ENCODE measurements around the gene BPTF. TPM values are rescaled to one million over a fixed set of nuclear protein-coding genes. Genes with fewer than 3 reads are reported as not detected.

BPTF gene
- total RNA-seq, 1 donor from 2014 or later: 129 TPM

GRCh38 chr17:67912088-67912487 is 86.8 kb downstream of the BPTF start:
- H3K36me3 ChIP-seq: peaks cover 46% of the 10 kb centered on the region
- no peak overlapping the region for H2AFZ ChIP-seq (replicated peaks)
- peaks cover 34% of the 10 kb centered on the region for H3K79me2 ChIP-seq (ENCODE audit: low read depth)
- no peaks in the 10 kb centered on the region for H3K27me3 ChIP-seq
- peaks cover 11% of the 10 kb centered on the region for H4K20me1 ChIP-seq (ENCODE audit: low read depth)
- H3K4me2 ChIP-seq: no peak overlapping the region
- Mint-ChIP-seq H3K36me3 (peaks cover 38% of the 10 kb centered on the region), H3K27me3 (ENCODE audit: insufficient read depth, low read depth) (no peaks in the 10 kb centered on the region), H3K4me3 (no peak overlapping the region), H3K27ac (no peak overlapping the region), H3K4me1 (no peaks in the 10 kb centered on the region), H3K9me3 (no peaks in the 10 kb centered on the region)
- H3K27ac ChIP-seq: no peak overlapping the region
- H3F3A ChIP-seq (ENCODE audit: low read depth): no peaks in the 10 kb centered on the region
- peaks cover 8% of the 10 kb centered on the region for H3K4me1 ChIP-seq
- H3K9me3 ChIP-seq (ENCODE audit: low read depth): no peaks in the 10 kb centered on the region
- no peak for TF ChIP-seq CTCF (IDR thresholded peaks at IDR 0.05)
- no peak for TF ChIP-seq EZH2 (IDR thresholded peaks at IDR 0.05)
- no peak for TF ChIP-seq EZH2phosphoT487 (IDR thresholded peaks at IDR 0.05)
- no peak for DNase-seq (ENCODE audit: low spot score)
- no peak overlapping the region for H3K9ac ChIP-seq
- no peak overlapping the region for H3K4me3 ChIP-seq

- Histone ChIP-seq H3K79me2 (ENCODE audit: low read depth) (peaks cover 39% of the 10 kb centered on the region), H2AFZ (replicated peaks) (no peak overlapping the region), H3K27ac (no peak overlapping the region), H3K27me3 (no peaks in the 10 kb centered on the region), H3K9ac (no peak overlapping the region), H3K36me3 (peaks cover 45% of the 10 kb centered on the region), H3K4me2 (no peak overlapping the region), H3F3A (ENCODE audit: low read depth) (no peaks in the 10 kb centered on the region), H3K9me3 (ENCODE audit: low read depth) (no peaks in the 10 kb centered on the region), H3K4me1 (peaks cover 8% of the 10 kb centered on the region), H3K4me3 (no peak overlapping the region), H4K20me1 (ENCODE audit: low read depth) (peaks cover 11% of the 10 kb centered on the region)
- DNase-seq (ENCODE audit: low spot score): no peak
- H3K4me1 Mint-ChIP-seq: no peaks in the 10 kb centered on the region
- no peaks in the 10 kb centered on the region for H3K9me3 Mint-ChIP-seq
- TF ChIP-seq CTCF (IDR thresholded peaks at IDR 0.05): no peak
- no peak for TF ChIP-seq EZH2 (IDR thresholded peaks at IDR 0.05)
- no peak for TF ChIP-seq EZH2phosphoT487 (IDR thresholded peaks at IDR 0.05)
- peaks cover 35% of the 10 kb centered on the region for H3K36me3 Mint-ChIP-seq
- peak overlapping the region; percentile 27 for H3K27ac Mint-ChIP-seq
- H3K4me3 Mint-ChIP-seq: no peak overlapping the region
- H3K27me3 Mint-ChIP-seq (ENCODE audit: insufficient read depth, low read depth): no peaks in the 10 kb centered on the region
These were observed 87.4 kb downstream of the BPTF start for GRCh38 chr17:67912656-67913055.

GRCh38 chr17:67920212-67920611 is 94.9 kb downstream of the BPTF start:
- H3K4me3 ChIP-seq: no peak overlapping the region
- Mint-ChIP-seq H3K27ac (no peak overlapping the region), H3K4me1 (no peaks in the 10 kb centered on the region), H3K9me3 (no peaks in the 10 kb centered on the region), H3K4me3 (no peak overlapping the region), H3K36me3 (peaks cover 23% of the 10 kb centered on the region), H3K27me3 (ENCODE audit: insufficient read depth, low read depth) (peaks cover 2% of the 10 kb centered on the region)
- H3F3A ChIP-seq (ENCODE audit: low read depth): no peaks in the 10 kb centered on the region
- H2AFZ ChIP-seq (replicated peaks): no peak overlapping the region
- peaks cover 27% of the 10 kb centered on the region for H3K79me2 ChIP-seq (ENCODE audit: low read depth)
- peaks cover 30% of the 10 kb centered on the region for H3K36me3 ChIP-seq
- H3K27ac ChIP-seq: no peak overlapping the region
- H3K4me1 ChIP-seq: no peaks in the 10 kb centered on the region
- no peak overlapping the region for H3K9ac ChIP-seq
- H4K20me1 ChIP-seq (ENCODE audit: low read depth): peaks cover 7% of the 10 kb centered on the region
- no peak for DNase-seq (ENCODE audit: low spot score)
- no peak overlapping the region for H3K4me2 ChIP-seq
- H3K27me3 ChIP-seq: no peaks in the 10 kb centered on the region
- TF ChIP-seq CTCF (IDR thresholded peaks at IDR 0.05) (no peak), EZH2phosphoT487 (IDR thresholded peaks at IDR 0.05) (no peak)
- no peaks in the 10 kb centered on the region for H3K9me3 ChIP-seq (ENCODE audit: low read depth)
